Urothelium cell line (cell line): ENCODE measurements around the gene TMCO4.

ENCODE experiments used
- DNase-seq: peaks from one replicate; pipeline ENCODE4 v3.0.0; 2011; ENCODE audit warnings: low spot score, mixed read lengths
- FAIRE-seq: peaks from 2 replicates; lab custom pipeline; 2011; peaks lifted over from hg19 to GRCh38; lab: Jason Lieb, UNC

Gene TMCO4

GRCh38 chr1:19689085-19689757 lies 110.5 kb downstream of the TMCO4 start:
- DNase-seq, result no peak
- no peak for FAIRE-seq

GRCh38 chr1:19688041-19688842 lies 111.5 kb downstream of the TMCO4 start:
- FAIRE-seq, result no peak
- DNase-seq, result no peak

GRCh38 chr1:19687414-19687813 lies 112.3 kb downstream of the TMCO4 start:
- FAIRE-seq, result no peak
- DNase-seq, result no peak

- no peak for FAIRE-seq
- DNase-seq, result no peak
Measured at GRCh38 chr1:19685994-19686393, 113.7 kb downstream of the TMCO4 start.

GRCh38 chr1:19684677-19685076 lies 115.0 kb downstream of the TMCO4 start:
- no peak for FAIRE-seq
- DNase-seq, result no peak

- DNase-seq (no peak), FAIRE-seq (no peak)
Measured at GRCh38 chr1:19683351-19683750, 116.4 kb downstream of the TMCO4 start.

- no peak for FAIRE-seq
- DNase-seq, result no peak
Measured at GRCh38 chr1:19682901-19683300, 116.8 kb downstream of the TMCO4 start.

GRCh38 chr1:19682257-19682656 lies 117.5 kb downstream of the TMCO4 start:
- no peak for DNase-seq
- FAIRE-seq, result no peak

- DNase-seq (no peak), FAIRE-seq (no peak)
Measured at GRCh38 chr1:19680644-19681043, 119.1 kb downstream of the TMCO4 start.

GRCh38 chr1:19679691-19680090 lies 120.0 kb downstream of the TMCO4 start:
- DNase-seq (no peak), FAIRE-seq (peak; percentile 9)

- no peak for DNase-seq
- no peak for FAIRE-seq
Measured at GRCh38 chr1:19678931-19679453, 120.7 kb downstream of the TMCO4 start.

- no peak for FAIRE-seq
Measured at GRCh38 chr1:19678493-19678892, 121.2 kb downstream of the TMCO4 start.

GRCh38 chr1:19676438-19676922 lies 123.2 kb downstream of the TMCO4 start:
- FAIRE-seq, result no peak
- DNase-seq, result peak; percentile 80

More at GRCh38 chr1:19678493-19678892, 121.2 kb downstream of the TMCO4 start:
- no peak for DNase-seq

GRCh38 chr1:19675797-19676196 lies 123.9 kb downstream of the TMCO4 start:
- DNase-seq (no peak), FAIRE-seq (no peak)

GRCh38 chr1:19672237-19672636 lies 127.5 kb downstream of the TMCO4 start:
- FAIRE-seq (no peak), DNase-seq (no peak)

- no peak for FAIRE-seq
- no peak for DNase-seq
Measured at GRCh38 chr1:19670787-19671186, 128.9 kb downstream of the TMCO4 start.

- no peak for DNase-seq
- no peak for FAIRE-seq
Measured at GRCh38 chr1:19668888-19669287, 130.8 kb downstream of the TMCO4 start.

GRCh38 chr1:19665496-19666465 lies 133.9 kb downstream of the TMCO4 start:
- DNase-seq, result no peak
- FAIRE-seq, result no peak

- DNase-seq (no peak), FAIRE-seq (no peak)
Measured at GRCh38 chr1:19665186-19665495, 134.6 kb downstream of the TMCO4 start.

GRCh38 chr1:19664453-19665185 lies 135.1 kb downstream of the TMCO4 start, which contains the start of gene HTR6:
TSS of gene HTR6 (plus strand) at chr1:19664875. CDS start at chr1:19665754, 879 bp downstream.
- DNase-seq (peak; percentile 43), FAIRE-seq (no peak)
